ENCODE results near the gene ZDHHC1. TPM values are rescaled to one million over a fixed set of nuclear protein-coding genes. Genes with fewer than 3 reads are reported as not detected.

Gene ZDHHC1
- total and polyA plus RNA-seq, 8 donors = 14.4 to 24.1 (median 17.9) TPM

DNA sequence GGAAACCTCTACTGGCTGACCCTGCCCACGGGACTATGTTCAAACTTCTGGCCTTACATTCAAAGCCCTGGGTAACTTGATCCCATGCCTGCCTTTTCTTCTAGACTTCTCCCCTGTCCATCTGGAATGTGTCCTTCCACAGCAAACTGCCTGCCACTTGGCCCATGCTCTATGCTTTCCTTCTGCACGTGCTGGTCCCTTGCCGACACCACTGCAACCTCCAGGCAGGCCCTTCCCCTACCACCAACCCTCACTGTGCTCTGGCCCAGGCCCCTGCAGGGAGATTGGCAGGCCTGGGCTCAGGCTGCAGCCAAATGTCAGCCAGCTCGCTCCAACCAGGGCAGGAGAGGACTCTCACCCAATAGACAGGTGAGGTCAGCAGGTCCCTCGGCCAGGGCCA, 25.6 kb upstream of the ZDHHC1 start:
- intact Hi-C loops (cut with DNase I) = no loop called here
- TF ChIP-seq, protein P1, sequence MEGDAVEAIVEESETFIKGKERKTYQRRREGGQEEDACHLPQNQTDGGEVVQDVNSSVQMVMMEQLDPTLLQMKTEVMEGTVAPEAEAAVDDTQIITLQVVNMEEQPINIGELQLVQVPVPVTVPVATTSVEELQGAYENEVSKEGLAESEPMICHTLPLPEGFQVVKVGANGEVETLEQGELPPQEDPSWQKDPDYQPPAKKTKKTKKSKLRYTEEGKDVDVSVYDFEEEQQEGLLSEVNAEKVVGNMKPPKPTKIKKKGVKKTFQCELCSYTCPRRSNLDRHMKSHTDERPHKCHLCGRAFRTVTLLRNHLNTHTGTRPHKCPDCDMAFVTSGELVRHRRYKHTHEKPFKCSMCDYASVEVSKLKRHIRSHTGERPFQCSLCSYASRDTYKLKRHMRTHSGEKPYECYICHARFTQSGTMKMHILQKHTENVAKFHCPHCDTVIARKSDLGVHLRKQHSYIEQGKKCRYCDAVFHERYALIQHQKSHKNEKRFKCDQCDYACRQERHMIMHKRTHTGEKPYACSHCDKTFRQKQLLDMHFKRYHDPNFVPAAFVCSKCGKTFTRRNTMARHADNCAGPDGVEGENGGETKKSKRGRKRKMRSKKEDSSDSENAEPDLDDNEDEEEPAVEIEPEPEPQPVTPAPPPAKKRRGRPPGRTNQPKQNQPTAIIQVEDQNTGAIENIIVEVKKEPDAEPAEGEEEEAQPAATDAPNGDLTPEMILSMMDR (IDR thresholded peaks at IDR 0.05) = no peak
- DNase-seq (peak in 1 of 4 donors; percentile 76), ATAC-seq (peak; percentile 1)
- Histone ChIP-seq H3K27me3 (no peaks in the 10 kb centered on the region), H3K27ac (peak overlapping the region in 1 of 2 donors; percentile 56), H3K9me3 (no peaks in the 10 kb centered on the region), H3K4me1 (peaks cover 12 to 42% of the 10 kb centered on the region in 2 donors), H3K4me3 (no peak overlapping the region), H3K36me3 (peaks cover 0 to 98% of the 10 kb centered on the region in 2 donors)

DNA sequence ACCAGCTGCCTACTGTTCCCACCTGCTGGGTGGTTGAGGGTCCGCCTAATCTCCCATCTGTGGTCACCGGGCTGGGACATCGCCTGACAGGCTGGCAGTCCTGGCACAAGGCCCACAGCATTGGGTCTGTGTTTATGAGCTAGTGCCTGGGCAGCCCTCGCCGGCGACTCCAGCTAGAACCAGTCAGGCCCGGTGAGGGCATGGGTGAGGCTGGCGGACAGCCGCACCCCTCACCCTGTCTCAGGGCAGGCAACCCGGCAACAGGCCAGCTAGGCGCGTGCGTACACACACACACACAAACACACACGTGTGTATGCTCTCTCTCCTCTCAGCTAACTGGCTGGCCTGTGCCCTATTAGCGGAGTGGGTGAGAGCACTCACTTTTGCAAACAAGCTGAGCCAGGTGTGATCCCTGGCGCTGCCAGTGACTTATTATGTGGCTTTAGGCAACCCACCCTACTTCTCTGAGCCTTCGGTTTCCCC, 25.0 kb upstream of the ZDHHC1 start:
- H3K9me3 ChIP-seq = no peaks in the 10 kb centered on the region
- ATAC-seq (peak; percentile 87), DNase-seq (peak in 3 of 4 donors; percentile 79 to 91 (median 87))
- no peaks in the 10 kb centered on the region for H3K27me3 ChIP-seq
- peaks cover 0 to 100% of the 10 kb centered on the region in 2 donors for H3K36me3 ChIP-seq
- intact Hi-C loops (cut with DNase I) = no loop called here
- TF ChIP-seq, protein P1 (IDR thresholded peaks at IDR 0.05) = no peak
- peak overlapping the region in 1 of 2 donors; percentile 56 for H3K27ac ChIP-seq
- no peak overlapping the region for H3K4me3 ChIP-seq
- H3K4me1 ChIP-seq = peaks cover 6 to 36% of the 10 kb centered on the region in 2 donors

DNA sequence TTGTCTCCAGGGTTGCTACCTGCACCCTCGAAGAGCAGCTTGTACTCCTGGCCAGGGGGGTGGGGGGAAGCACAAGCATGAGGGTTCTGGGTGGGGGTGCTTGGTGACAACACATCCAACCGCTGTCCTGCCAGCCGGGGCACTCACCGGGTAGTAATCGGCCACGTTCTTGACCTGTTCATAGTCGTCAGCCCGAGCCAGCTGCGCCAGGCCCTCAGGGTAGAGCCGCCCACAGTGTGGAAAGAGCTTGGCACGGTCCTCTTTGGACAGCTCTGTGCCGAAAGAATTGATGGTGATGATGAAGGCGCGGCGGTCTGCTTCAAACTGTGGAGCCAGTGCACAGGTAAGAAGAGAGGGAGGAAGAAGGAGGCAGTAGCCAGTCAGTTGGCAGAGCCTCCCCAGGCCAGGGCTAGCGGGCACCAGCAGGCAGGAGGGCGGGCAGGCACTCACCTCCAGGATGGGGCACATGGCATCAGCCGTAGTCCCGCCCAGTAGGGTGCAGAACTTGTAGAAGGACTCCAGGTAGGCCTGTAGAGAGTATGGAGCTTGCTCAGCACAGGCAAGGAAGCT, 22.6 kb upstream of the ZDHHC1 start:
- Histone ChIP-seq H3K4me3 (no peak overlapping the region), H3K27ac (no peak overlapping the region), H3K36me3 (peaks cover 0 to 86% of the 10 kb centered on the region in 2 donors), H3K27me3 (no peaks in the 10 kb centered on the region), H3K4me1 (peaks cover 0 to 31% of the 10 kb centered on the region in 2 donors), H3K9me3 (no peaks in the 10 kb centered on the region)
- no peak for ATAC-seq
- no peak for DNase-seq
- TF ChIP-seq, protein P1 (IDR thresholded peaks at IDR 0.05) = no peak
- intact Hi-C loops (cut with DNase I) = no loop called here

DNA sequence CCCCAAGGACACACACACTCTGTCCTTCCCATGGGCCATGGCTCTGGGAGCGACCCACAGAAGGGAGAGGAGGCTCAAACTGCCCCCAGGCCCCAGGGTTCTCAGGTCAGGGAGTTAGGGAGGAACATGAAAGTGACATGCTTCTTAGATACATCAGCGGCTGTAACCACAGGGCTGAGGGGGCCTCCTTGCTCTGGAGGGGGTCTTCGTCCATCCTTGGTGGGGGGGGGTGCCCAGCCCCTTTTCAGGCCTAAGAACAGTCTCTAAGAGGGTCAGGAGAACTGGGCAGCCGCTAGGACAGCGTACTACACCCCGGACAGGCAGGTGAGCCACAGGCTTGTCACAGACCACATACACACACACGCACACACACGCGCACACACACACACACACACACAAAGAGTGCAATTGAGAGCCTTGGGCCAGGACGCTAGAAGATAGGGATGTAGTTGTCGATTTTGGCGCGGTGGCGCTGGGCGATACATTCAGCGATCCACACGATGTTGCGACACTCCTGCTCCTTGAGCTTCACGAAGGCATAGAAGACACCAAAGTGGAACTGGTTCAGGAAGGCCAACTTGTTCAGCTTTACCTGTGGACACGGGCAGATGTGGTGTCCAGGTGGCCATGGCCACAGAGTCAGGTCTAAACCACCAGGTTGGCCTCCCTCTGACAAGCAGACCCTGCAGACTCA, 22.0 kb upstream of the ZDHHC1 start:
- Histone ChIP-seq H3K4me3 (no peak overlapping the region), H3K9me3 (no peaks in the 10 kb centered on the region), H3K4me1 (peaks cover 0 to 27% of the 10 kb centered on the region in 2 donors), H3K27ac (no peak overlapping the region), H3K36me3 (peaks cover 0 to 79% of the 10 kb centered on the region in 2 donors), H3K27me3 (no peaks in the 10 kb centered on the region)
- ATAC-seq = no peak
- intact Hi-C loops (cut with DNase I) = no loop called here
- TF ChIP-seq, protein P1 (IDR thresholded peaks at IDR 0.05) = no peak
- DNase-seq = no peak

DNA sequence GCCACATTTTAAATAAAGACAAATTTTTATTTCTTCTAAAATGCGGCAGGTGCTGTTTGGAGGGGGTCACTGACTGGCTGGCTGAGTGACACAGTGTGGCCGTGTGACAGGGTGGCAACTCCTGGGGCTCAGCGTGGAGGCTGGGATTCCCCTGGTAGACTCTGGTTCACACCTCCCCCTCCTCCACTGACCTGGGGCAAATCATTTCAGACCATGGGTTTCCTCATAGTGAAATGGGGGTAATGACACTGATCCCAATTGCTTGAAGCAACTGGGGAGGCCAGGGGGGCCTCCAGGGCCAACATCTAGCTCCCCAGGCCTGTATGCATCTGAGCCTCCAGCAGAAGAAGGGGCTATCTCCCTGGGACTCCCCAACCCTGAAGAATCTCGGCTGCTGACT, 21.2 kb upstream of the ZDHHC1 start:
- H3K9me3 ChIP-seq = no peaks in the 10 kb centered on the region
- H3K36me3 ChIP-seq = peaks cover 0 to 72% of the 10 kb centered on the region in 2 donors

More for the DNA sequence above, 21.2 kb upstream of the ZDHHC1 start:
- Histone ChIP-seq H3K4me3 (no peak overlapping the region), H3K4me1 (peaks cover 0 to 26% of the 10 kb centered on the region in 2 donors), H3K27me3 (no peaks in the 10 kb centered on the region), H3K27ac (no peak overlapping the region)
- intact Hi-C loops (cut with DNase I) = no loop called here
- TF ChIP-seq, protein P1 (IDR thresholded peaks at IDR 0.05) = no peak
- DNase-seq (no peak), ATAC-seq (no peak)
